WI38 (cell line): ENCODE results near the gene MTCL1.

Experiments
- H3K4me3 ChIP-seq: 2 replicates; pipeline ENCODE4 v1.5.1; 2011; ENCODE audit warnings: low read depth, mild to moderate bottlenecking, control low read depth, low read length
- TF ChIP-seq, protein P1 (sequence below): IDR thresholded peaks from 2 replicates; pipeline ENCODE4 v1.5.1; 2012; ENCODE audit warnings: low read depth, mild to moderate bottlenecking, control low read depth, low read length

MTCL1 gene

DNA sequence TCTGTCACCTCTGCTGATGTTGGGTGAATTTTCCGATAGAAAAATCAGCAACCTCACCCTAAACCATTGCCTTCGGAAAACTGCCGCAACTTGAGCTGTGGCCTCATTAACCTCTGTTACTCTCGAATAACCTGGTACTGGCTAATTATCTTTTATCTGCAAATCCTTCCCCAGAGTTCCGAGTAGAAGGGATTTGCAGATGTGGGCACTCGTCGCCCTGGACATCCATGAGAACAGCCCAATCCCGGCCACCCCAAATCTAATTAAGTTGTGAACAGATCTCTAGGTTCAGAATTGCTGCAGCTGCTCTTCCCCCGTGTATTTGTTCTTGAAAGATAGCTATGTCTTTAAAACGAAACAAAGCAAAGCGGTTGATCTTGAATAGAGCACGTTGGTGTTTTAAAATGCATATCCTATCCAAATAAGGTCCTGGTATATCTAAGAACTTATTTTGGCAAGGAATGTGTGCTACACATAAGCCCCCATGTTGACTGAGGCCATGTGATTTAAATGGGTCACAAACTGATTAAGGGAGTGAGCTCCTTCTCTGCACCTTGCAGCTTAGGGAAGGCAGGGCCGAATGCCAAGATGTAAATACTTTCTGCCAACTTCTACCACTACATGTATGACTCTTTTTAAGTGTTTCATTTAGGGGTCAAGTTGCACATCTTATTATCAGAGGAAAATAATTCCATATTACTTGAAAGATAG is 88.2 kb downstream of the MTCL1 start:
- no peak overlapping the region for H3K4me3 ChIP-seq

GRCh38 chr18:8794156-8794933 is 89.0 kb downstream of the MTCL1 start:
- TF ChIP-seq, protein P1, sequence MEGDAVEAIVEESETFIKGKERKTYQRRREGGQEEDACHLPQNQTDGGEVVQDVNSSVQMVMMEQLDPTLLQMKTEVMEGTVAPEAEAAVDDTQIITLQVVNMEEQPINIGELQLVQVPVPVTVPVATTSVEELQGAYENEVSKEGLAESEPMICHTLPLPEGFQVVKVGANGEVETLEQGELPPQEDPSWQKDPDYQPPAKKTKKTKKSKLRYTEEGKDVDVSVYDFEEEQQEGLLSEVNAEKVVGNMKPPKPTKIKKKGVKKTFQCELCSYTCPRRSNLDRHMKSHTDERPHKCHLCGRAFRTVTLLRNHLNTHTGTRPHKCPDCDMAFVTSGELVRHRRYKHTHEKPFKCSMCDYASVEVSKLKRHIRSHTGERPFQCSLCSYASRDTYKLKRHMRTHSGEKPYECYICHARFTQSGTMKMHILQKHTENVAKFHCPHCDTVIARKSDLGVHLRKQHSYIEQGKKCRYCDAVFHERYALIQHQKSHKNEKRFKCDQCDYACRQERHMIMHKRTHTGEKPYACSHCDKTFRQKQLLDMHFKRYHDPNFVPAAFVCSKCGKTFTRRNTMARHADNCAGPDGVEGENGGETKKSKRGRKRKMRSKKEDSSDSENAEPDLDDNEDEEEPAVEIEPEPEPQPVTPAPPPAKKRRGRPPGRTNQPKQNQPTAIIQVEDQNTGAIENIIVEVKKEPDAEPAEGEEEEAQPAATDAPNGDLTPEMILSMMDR, result no peak
- no peak overlapping the region for H3K4me3 ChIP-seq

More for the DNA sequence above, 88.2 kb downstream of the MTCL1 start:
- TF ChIP-seq, protein P1, result no peak

GRCh38 chr18:8794934-8795280 is 89.6 kb downstream of the MTCL1 start:
- TF ChIP-seq, protein P1, result no peak
- H3K4me3 ChIP-seq, result no peak overlapping the region

DNA sequence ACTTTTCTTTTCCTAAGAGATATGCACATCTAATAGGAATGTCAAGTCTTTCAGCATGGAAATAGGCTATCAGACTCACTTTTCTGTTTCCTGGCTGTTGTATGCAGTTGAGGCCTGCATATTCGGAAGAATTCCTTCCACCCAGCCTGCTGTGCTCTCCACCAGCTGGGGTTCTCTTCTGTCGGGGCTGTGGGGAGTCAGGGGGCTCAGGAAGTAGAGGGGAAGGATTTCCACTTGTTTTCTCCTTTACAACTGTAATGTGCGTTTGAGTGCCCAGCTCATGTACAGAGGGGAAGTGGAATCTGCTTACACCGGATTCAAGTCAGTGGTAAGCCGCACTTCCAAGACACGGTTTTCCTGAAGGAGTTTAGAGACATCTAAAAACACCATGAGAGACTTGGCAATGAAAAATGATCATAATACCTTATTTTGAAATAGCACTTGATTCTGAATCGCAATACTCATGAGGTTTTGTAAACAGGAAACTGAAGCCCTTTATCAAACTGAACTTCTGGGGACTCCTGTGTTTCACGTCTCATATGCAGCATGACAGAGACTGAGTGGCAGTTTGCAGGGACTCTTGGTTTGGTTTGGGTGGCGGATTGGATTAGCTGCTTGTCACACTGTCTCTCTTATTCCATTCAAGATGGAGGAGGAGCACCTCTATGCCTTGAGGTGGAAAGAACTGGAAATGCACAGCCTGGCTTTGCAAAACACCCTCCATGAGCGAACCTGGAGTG is 90.4 kb downstream of the MTCL1 start:
- TF ChIP-seq, protein P1, result no peak
- H3K4me3 ChIP-seq, result no peak overlapping the region

- H3K4me3 ChIP-seq, result no peak overlapping the region
- TF ChIP-seq, protein P1, result no peak
These were observed 91.8 kb downstream of the MTCL1 start for GRCh38 chr18:8797206-8797605.

DNA sequence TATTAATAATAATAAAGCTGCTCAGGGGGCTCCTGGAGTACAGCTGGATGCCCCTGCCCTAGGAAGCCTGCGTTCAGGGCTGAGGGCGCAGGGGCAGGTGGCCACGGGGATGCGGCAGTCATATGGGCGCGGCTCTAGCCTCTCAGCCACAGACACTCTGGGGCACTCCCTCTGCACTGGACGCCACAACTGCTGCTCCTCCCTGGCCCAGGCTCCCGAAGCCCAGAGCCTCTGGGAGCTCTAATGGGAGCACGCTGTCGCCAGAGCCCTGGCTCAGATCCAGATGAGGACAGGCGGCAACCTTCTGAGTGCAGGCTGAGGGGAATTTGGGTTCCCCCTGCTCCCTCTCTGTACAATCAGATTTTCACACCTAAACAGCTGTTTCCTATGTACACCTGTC is 93.6 kb downstream of the MTCL1 start:
- TF ChIP-seq, protein P1, result no peak

More for the DNA sequence above, 93.6 kb downstream of the MTCL1 start:
- H3K4me3 ChIP-seq, result no peak overlapping the region
